HG03064 (cell line): Measurements from ENCODE around the gene PIM2.

Experiments used
- ATAC-seq: cut with Tn5 transposase; IDR thresholded peaks from one replicate; pipeline ENCODE4 v1.9.1; 2021; ENCODE audit warnings: low read depth; ENCODE audit not compliant: unreplicated experiment

The PIM2 gene

GRCh38 chrX:48936429-48937053, 17.7 kb upstream of the PIM2 start:
- no peak for ATAC-seq

- no peak for ATAC-seq
Measured at GRCh38 chrX:48935301-48935670, 16.5 kb upstream of the PIM2 start.

GRCh38 chrX:48934581-48935300, 15.9 kb upstream of the PIM2 start:
- ATAC-seq: no peak

GRCh38 chrX:48933757-48934156, 14.9 kb upstream of the PIM2 start:
- ATAC-seq: no peak

GRCh38 chrX:48927736-48928382, 9.0 kb upstream of the PIM2 start:
- no peak for ATAC-seq

- ATAC-seq: no peak
Measured at GRCh38 chrX:48927123-48927522, 8.3 kb upstream of the PIM2 start.

- ATAC-seq: no peak
Measured at GRCh38 chrX:48924270-48924669, 5.4 kb upstream of the PIM2 start.

- no peak for ATAC-seq
Measured at GRCh38 chrX:48923771-48924170, 4.9 kb upstream of the PIM2 start.

GRCh38 chrX:48920718-48921104, 1.9 kb upstream of the PIM2 start:
- no peak for ATAC-seq

- ATAC-seq: no peak
Measured at GRCh38 chrX:48919947-48920717, 1.3 kb upstream of the PIM2 start.

- no peak for ATAC-seq
Measured at GRCh38 chrX:48919360-48919841, 577 bp upstream of the PIM2 start.

GRCh38 chrX:48918301-48918642, 552 bp downstream of the PIM2 start:
- no peak for ATAC-seq

- no peak for ATAC-seq
Measured at GRCh38 chrX:48917139-48918001, 1.5 kb downstream of the PIM2 start.

- ATAC-seq: no peak
Measured at GRCh38 chrX:48914593-48915493, 4.0 kb downstream of the PIM2 start.

- ATAC-seq: no peak
Measured at GRCh38 chrX:48913605-48914366, 5.0 kb downstream of the PIM2 start.

GRCh38 chrX:48911412-48912182, 7.2 kb downstream of the PIM2 start, which contains the start of gene SLC35A2:
TSS of gene SLC35A2 (minus strand) at chrX:48911646. CDS start at chrX:48911636, 10 bp downstream.
- ATAC-seq: no peak

GRCh38 chrX:48910926-48911411, 7.9 kb downstream of the PIM2 start:
- no peak for ATAC-seq
